Measurements from ENCODE around the gene ATF2.

Gene ATF2

DNA sequence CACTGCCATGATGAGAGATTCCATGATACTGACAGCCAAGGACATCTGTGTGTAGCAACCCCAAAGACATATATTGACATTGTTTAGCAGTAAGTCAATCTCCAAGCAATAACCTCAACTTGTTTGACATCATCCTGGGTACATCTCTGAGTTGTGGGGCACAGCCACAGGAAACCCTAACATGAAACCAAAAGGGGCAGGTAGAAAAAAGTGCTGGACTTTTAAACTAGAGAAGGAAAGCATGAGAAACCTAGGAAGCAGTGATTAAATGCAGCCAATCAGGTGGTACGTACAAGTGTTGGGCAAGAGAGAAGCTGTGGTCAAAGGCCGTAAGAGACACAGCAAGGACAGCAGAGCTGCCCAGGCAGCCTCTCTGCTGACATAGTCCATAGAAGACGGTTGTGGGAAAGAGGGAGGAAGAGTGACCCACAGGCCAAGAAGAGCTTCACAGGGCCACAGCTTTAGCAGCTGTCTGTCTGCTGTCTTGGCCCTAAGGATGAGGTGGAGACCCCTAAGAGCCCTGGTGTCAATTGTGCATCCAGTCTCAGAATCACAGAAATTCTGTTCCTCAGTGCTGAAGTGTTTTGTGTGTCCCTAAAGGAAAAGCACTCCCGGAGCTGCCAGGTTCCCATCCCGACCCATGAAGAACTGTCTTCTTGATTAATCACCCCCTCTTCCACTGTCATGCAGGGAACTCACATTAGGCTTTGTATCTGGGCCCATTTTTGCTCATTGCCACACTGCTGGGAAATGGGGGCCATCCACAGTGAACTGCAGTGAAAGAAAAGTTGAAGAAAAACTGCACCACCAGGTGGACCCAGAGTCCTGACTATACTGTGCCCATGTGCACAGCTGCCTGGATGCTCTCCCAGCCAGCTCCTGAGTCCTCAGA, 137.4 kb downstream of the ATF2 start:
- Histone ChIP-seq H3K4me3 (no peak overlapping the region), H3K27ac (no peak overlapping the region)
- no peak for DNase-seq (ENCODE audit: low spot score)
- TF ChIP-seq, protein P1, sequence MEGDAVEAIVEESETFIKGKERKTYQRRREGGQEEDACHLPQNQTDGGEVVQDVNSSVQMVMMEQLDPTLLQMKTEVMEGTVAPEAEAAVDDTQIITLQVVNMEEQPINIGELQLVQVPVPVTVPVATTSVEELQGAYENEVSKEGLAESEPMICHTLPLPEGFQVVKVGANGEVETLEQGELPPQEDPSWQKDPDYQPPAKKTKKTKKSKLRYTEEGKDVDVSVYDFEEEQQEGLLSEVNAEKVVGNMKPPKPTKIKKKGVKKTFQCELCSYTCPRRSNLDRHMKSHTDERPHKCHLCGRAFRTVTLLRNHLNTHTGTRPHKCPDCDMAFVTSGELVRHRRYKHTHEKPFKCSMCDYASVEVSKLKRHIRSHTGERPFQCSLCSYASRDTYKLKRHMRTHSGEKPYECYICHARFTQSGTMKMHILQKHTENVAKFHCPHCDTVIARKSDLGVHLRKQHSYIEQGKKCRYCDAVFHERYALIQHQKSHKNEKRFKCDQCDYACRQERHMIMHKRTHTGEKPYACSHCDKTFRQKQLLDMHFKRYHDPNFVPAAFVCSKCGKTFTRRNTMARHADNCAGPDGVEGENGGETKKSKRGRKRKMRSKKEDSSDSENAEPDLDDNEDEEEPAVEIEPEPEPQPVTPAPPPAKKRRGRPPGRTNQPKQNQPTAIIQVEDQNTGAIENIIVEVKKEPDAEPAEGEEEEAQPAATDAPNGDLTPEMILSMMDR (IDR thresholded peaks at IDR 0.05): no peak

DNA sequence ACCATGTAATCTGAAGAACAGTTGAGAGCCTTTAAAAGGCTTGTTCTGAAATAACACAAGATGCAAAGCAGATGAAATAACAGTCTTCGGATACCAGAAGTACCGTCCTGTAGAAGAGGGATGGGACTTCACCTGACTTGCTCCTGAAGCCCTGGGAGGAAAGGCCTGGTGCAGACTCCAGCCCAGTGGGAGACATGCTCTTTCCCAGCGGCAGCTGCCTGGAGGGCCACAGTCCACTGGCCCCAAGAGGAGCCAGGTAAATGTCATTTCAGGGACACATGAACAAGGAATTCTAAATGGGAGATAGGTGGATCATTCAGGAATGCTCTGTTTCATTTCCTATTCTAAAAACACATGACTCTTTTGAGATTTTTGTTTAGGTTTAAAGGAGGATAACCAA, 140.2 kb downstream of the ATF2 start:
- DNase-seq (ENCODE audit: low spot score): no peak
- peak overlapping the region; percentile 27 to 65 for H3K27ac ChIP-seq
- no peak overlapping the region for H3K4me3 ChIP-seq
- TF ChIP-seq, protein P1 (IDR thresholded peaks at IDR 0.05): no peak

DNA sequence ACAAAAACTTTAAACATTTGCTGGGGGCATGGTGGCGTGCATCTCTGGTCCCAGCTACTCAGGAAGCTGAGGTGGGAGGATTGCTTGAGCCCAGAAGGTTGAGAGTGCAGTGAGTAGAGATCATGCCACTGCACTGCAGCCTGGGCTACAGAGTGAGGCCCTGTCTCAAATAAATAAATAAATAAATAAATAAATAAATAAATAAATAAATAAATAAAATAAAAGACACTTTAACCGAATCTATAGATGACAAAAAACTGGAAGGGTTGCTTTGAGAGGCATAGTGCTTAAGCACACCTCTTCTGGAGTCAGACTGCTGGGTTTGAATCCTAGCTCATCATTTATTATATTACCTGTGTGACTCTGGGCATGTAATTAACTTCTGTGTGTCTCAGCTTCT, 141.6 kb downstream of the ATF2 start:
- DNase-seq (ENCODE audit: low spot score): no peak
- Histone ChIP-seq H3K27ac (no peak overlapping the region), H3K4me3 (no peak overlapping the region)
- TF ChIP-seq, protein P1 (IDR thresholded peaks at IDR 0.05): no peak

DNA sequence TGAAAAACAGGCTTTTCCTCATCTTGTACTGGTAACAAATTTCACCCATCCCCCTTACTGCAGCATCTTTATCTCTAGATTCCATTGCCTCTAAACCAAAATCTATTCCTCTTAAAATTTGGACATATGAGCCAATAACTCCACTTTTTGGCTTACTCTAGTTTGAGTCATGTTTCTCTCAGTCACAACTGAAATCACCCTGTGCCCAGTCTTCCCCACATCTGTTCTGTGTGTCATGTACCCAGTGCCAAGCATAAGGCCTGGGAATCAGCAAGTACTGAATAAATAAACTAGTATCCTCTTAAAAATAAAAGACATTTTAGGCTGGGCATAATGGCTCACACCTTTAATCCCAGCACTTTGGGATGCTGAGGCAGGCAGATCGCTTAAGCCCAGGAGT, 142.1 kb downstream of the ATF2 start:
- Histone ChIP-seq H3K27ac (no peak overlapping the region), H3K4me3 (no peak overlapping the region)
- DNase-seq (ENCODE audit: low spot score): no peak
- TF ChIP-seq, protein P1 (IDR thresholded peaks at IDR 0.05): no peak

DNA sequence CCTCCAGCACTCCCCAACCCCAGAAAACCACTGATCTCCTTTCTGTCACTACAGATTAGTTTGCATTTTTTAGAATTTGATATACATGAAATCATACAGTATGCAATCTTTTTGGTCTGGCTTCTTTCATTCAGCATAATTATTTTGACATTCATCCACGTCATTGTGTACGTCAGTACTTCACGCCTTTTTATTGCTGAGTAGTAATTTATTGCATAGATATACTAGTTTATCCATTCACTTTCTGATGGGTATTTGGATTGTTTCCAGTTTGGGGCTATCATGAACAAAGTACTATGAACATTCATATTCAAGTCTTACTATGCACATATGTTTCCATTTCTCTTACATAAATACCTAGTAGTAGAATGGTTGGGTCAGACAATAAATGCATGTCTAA, 142.8 kb downstream of the ATF2 start:
- no peak overlapping the region for H3K27ac ChIP-seq
- H3K4me3 ChIP-seq: no peak overlapping the region
- DNase-seq (ENCODE audit: low spot score): no peak
- TF ChIP-seq, protein P1 (IDR thresholded peaks at IDR 0.05): no peak

DNA sequence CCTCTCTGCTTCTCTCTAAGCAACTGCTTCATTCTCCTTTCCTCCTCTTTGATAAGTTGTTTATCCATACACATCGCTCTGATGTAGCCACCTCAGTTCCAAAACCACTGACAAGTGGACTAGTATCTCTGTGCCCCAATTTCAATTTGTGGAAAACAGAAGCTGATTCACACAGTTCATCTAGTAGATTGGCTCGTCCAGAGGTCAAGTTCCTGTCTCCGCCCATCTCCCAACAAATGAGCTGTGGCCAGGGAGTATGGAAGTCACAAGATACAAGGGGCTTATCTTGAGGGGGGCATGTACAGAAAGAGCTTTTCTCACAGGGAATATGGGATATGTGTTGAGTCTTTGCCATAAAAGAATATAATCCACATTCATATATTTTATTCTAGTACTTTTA, 145.1 kb downstream of the ATF2 start:
- TF ChIP-seq, protein P1 (IDR thresholded peaks at IDR 0.05): no peak

More for the DNA sequence above, 145.1 kb downstream of the ATF2 start:
- no peak overlapping the region for H3K27ac ChIP-seq
- no peak for DNase-seq (ENCODE audit: low spot score)
- H3K4me3 ChIP-seq: no peak overlapping the region

Data from coronary artery (tissue), 2 donors.